NAMALWA (cell line): Measurements from ENCODE around the gene SLC2A11.
"Not testable (repeated sequence)": the region's sequence is repeated elsewhere in the genome, so short reads cannot be mapped to it uniquely, and the experiment has no call there.

Experiments
- DNase-seq: peaks from one replicate; pipeline ENCODE4 v3.0.0-alpha.2; 2015; ENCODE audit warnings: low spot score

SLC2A11 gene

GRCh38 chr22:23891726-23892125 is 34.1 kb downstream of the SLC2A11 start:
- no peak for DNase-seq

GRCh38 chr22:23892130-23892529 is 34.5 kb downstream of the SLC2A11 start:
- no peak for DNase-seq

DNA sequence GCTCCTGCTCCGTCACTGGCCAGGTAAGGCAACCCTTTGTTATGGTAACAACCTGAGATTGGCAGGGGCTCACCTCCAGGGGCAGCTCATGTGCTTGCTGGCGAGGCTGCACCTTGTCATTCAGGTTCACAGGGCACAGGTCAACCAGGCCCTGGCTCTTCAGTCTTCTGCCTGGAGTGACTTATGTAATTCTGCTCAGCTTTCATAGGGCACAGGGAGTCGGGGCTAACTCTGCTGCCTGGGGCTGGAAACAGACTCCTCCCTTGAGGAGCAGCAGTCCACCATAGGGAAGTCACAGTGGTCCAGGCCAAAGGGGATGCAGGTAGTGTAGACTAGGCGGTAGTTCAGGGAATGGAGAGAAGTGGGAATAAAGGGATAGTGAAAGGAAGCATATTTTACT is 35.0 kb downstream of the SLC2A11 start:
- no peak for DNase-seq

DNA sequence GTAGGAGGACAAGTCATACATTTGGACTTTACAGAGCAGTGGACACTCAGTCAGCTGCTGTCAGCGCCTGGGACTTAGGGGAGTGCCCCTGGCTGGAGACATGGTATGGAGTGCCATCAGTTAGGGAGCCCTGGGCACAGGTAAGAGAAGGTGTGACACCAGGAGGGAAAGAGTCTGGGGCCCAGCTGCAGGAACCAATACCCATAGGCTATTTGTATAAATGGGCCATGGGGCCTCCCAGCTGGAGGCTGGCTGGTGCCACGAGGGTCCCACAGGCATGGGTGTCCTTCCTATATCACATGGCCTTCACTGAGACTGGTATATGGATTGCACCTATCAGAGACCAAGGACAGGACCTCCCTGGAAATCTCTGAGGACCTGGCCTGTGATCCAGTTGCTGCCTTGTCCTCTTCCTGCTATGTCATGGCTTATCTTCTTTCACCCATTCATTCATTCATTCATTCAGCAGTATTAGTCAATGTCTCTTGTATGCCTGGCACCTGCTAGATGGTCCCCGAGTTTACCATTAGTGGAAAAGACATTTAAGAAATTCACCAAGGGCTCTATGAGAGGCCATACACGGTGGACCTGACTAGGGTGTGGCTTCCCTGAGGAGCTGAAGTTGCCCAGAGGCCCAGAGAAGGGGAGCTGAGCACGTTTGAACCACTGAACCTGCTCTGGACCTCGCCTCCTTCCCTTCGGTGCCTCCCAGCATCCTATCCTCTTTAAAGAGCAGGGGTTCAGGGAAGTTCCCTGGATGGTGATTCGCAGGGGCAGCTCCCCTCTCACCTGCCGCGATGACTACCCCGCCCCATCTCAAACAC is 35.7 kb downstream of the SLC2A11 start:
- DNase-seq: no peak

GRCh38 chr22:23893945-23894709 is 36.5 kb downstream of the SLC2A11 start, which contains the start of gene MIF:
Gene MIF (plus strand): TSS chr22:23894383. CDS start chr22:23894475, 92 bp downstream.
- DNase-seq: peak; percentile 98

- peak; percentile 84 for DNase-seq
These were observed 37.3 kb downstream of the SLC2A11 start for GRCh38 chr22:23894710-23895598.

GRCh38 chr22:23895599-23896144 is 38.0 kb downstream of the SLC2A11 start:
- no peak for DNase-seq

- DNase-seq: no peak
These were observed 38.5 kb downstream of the SLC2A11 start for GRCh38 chr22:23896166-23896522.

DNA sequence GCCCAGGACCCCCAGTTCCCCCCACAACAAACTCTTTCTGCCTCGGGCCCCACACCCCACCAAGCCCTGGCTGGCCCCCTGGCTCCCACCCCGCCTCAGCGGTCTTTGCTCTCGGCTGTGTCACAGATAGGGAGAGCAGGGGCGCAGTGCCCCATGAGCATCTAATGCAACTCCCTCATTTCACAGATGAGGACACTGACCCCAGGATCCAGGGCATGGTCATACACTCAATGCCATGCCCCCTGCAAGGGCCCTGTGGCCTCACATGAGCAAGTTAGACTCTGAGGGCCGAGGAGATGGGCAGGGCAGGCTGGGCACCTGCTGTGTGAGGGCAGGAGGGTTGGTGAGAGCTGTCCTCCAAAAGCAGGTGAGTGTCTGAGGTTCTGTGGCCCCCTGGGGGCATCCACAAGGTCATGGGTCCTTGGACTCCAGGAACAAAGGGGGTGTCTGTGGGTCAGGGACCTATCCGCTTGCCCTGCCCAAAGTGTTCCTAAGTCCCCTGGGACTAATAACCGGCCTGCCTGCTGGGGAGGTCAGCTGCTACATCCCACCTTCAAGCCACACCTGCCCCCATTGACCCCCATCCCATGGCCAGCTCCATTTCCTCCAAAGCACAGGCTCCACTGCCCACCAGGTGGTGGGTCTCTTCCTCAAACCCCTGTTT is 39.0 kb downstream of the SLC2A11 start:
- DNase-seq: no peak

DNA sequence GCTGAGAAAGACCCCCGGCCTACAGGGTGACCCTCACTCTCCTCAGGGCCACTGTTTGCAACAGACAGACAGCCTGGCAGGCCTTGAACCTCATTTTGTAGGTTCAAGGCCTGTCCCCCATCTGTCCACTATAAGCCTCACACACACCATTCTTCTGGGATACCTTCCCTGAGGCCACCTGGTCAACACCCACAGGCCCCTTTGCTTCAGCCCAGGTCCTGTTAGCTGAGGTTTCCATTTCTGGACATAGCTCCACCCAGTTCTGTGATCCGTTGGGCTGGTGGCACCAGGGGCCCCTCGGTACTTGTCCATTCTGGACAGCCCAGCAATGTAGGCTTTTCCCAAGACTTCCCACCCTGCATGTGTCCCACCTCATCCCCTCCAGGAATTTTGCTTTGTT is 39.6 kb downstream of the SLC2A11 start:
- DNase-seq: no peak

- DNase-seq: no peak
These were observed 40.6 kb downstream of the SLC2A11 start for GRCh38 chr22:23898006-23898974.

GRCh38 chr22:23899042-23899745 is 41.5 kb downstream of the SLC2A11 start:
- no peak for DNase-seq

DNA sequence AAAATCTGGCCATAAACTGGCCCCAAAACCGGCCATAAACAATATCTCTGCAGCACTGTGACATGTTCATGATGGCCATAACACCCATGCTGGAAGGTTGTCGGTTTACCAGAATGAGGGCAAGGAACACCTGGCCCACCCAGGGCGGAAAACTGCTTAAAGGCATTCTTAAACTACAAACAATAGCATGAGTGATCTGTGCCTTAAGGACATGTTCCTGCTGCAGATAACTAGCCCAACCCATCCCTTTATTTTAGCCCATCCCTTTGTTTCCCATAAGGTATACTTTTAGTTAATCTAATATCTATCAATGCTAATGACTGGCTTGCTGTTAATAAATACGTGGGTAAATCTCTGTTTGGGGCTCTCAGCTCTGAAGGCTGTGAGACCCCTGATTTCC is 42.6 kb downstream of the SLC2A11 start:
- not testable (repeated sequence) for DNase-seq

DNA sequence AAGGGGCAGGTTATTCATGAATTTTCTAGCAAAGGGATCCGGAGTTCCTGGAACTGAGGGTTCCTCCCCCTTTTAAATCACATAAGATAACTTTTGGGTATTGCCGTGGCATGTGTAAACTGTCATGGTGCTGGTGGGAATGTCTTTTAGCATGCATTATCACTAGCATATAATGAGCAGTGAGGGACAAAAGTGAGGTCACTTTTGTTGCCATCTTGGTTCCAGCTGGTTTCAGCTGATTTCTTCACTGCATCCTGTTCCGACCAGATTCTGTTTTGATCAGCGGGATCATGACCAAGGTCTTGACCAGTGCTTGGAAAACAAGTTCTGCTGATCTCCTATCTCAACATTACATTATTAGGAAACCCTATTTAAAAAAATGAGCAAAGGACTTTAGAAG is 43.9 kb downstream of the SLC2A11 start:
- DNase-seq: no peak

DNA sequence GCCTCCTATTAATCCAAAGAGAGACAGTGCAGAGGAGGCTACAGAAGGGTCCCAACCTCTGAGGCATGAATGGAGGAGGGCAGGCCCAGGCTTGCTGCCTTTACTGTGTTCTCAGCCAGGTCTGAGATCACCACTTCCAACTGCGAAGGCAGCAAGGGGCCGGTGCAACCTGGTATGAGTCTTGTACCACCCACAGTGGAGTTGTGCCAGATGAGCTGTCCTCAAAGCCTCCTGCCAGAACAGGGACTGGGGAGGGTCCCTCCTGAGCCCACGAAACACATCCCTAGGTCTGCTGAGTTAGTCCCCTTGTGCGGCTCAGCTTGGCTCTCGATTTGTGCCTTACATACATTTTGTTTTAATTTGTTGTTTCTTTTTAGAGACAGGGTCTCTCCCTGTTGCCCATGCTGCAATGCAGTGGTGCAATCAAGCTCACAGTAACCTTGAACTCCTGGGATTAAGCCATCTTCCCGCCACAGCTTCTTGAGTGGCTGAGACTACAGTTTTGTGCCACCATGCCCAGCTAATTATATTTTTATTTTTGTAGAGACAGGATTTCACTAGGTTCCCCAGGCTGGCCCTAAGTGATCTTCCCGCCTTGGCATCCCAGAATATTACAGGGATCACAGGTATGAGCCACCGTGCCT is 45.8 kb downstream of the SLC2A11 start:
- no peak for DNase-seq

GRCh38 chr22:23904573-23905254 is 47.0 kb downstream of the SLC2A11 start:
- peak; percentile 56 for DNase-seq

DNA sequence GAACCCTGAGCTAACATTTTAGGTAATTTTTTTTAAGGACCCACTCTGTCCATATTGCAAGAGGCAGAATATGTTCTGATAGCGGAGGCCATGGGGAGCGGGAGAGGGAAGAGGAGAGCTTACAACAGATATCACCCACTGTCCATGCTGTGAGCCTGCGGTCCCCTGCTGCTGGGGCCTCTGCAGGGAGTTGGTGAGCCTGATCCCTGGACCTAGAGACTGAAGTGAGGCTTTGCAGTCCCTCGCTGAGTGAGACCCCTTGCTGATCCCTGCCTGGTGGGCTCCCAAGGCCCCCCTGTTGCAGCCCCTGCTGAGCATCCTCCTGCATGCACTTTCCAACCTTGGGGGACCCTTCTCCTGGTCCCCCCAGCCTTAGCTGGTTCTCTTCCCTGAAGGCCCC is 49.0 kb downstream of the SLC2A11 start:
- DNase-seq: no peak

- DNase-seq: not testable (repeated sequence)
These were observed 49.7 kb downstream of the SLC2A11 start for GRCh38 chr22:23907423-23907822.
